SK-N-MC (cell line): Measurements from ENCODE around the gene KPNA1.

Experiments
- DNase-seq: peaks from one replicate; pipeline ENCODE4 v3.0.0-alpha.2; 2011; ENCODE audit warnings: low read depth, low spot score
- H3K27ac ChIP-seq: fragments of 200-600 bp; sonication (generic); 2 replicates; pipeline ENCODE4 v1.5.1; 2016; ENCODE audit warnings: mixed run types
- H3K36me3 ChIP-seq: fragments of 200-600 bp; sonication (generic); 2 replicates; pipeline ENCODE4 v1.6.1; 2017; ENCODE audit warnings: antibody characterized with exemption, low read length, mixed read lengths; ENCODE audit not compliant: insufficient read depth
- H3K4me3 ChIP-seq: fragments of 200-600 bp; sonication (generic); 2 replicates; pipeline ENCODE4 v1.5.1; 2016
- H3K9ac ChIP-seq: fragments of 200-600 bp; sonication (generic); 2 replicates; pipeline ENCODE4 v1.8.0; 2017; ENCODE audit warnings: mixed run types, mixed read lengths; ENCODE audit not compliant: insufficient read length
- H3K9me3 ChIP-seq: fragments of 200-600 bp; sonication (generic); 2 replicates; pipeline ENCODE4 v1.6.1; 2017; ENCODE audit warnings: low read depth, mild to moderate bottlenecking, antibody characterized with exemption, low read length, moderate library complexity, mixed read lengths
- EZH2 ChIP-seq: fragments of 200-600 bp; sonication (generic); IDR thresholded peaks from one replicate; pipeline ENCODE4 v1.6.1; 2017; ENCODE audit warnings: antibody characterized with exemption
- FOXP2 ChIP-seq: optimal IDR thresholded peaks from 2 replicates; pipeline ENCODE3; 2011; ENCODE audit warnings: mild to moderate bottlenecking, moderate library complexity; ENCODE audit not compliant: insufficient read depth; ENCODE audit errors: extremely low read length, control extremely low read depth
- POLR2AphosphoS5 ChIP-seq: IDR thresholded peaks from 2 replicates; pipeline ENCODE4 v1.6.1; 2012; ENCODE audit warnings: mild to moderate bottlenecking, low read depth, low read length, borderline replicate concordance

The KPNA1 gene

DNA sequence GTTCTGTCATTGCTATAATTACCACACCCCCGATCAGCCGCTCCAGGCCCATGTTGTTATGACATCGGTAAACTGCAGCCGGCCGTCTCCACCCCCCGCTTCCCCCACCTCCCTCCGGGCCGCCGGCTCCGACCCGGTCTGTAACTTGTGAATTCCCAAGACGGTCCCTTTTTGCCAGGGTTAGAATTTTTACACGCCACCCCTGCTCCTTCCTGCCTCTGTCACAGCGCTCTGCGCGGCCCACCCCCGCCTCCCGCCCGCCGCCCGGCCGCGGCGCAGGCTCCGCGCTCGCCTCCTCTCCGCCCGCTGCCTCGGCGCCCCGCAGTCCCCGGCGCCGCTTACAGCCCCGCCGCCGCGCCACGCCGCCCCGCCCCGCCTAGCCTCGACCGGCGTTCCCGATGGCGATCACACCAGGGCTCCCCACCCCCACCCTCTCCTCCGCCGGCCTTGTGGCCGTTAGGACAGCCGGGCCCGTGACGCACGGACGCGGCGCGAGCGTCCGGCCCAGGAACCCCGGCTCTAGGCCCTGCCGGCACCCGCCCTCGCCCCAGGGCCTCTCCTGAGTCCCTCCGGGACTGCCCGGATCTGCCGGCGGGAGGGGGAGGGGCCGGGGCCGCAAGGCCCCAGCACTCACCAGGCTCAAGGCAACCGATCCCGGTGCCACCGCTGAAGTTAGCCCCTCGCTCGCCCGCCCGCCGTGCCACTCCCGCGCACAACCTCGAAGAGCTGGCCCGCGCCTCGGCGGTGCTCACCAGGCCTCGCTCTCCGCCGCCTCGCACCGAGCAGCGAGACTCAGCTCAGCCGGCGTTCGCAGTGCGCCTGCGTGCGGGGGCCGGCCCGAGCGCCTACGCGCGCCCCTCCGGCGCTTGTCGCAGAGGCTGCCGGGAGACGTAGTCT, at the start of gene KPNA1:
Gene KPNA1, minus strand, starts transcription at position 817 of the 897 bp plus-strand sequence. CDS start 18,374 bp downstream, outside the sequence.
- Histone ChIP-seq H3K9me3 (0 out of 2 replicates have a peak, but pooled peaks cover 5% of the 10 kb centered on the region), H3K4me3 (peak within 1 kb of the TSS; percentile 89), H3K9ac (peak within 1 kb of the TSS; percentile 90), H3K27ac (peak within 1 kb of the TSS; percentile 81), H3K36me3 (peaks cover 24% of the 10 kb centered on the region)
- DNase-seq = no peak
- TF ChIP-seq EZH2 = no peak
- TF ChIP-seq POLR2AphosphoS5 = peak; percentile 96

DNA sequence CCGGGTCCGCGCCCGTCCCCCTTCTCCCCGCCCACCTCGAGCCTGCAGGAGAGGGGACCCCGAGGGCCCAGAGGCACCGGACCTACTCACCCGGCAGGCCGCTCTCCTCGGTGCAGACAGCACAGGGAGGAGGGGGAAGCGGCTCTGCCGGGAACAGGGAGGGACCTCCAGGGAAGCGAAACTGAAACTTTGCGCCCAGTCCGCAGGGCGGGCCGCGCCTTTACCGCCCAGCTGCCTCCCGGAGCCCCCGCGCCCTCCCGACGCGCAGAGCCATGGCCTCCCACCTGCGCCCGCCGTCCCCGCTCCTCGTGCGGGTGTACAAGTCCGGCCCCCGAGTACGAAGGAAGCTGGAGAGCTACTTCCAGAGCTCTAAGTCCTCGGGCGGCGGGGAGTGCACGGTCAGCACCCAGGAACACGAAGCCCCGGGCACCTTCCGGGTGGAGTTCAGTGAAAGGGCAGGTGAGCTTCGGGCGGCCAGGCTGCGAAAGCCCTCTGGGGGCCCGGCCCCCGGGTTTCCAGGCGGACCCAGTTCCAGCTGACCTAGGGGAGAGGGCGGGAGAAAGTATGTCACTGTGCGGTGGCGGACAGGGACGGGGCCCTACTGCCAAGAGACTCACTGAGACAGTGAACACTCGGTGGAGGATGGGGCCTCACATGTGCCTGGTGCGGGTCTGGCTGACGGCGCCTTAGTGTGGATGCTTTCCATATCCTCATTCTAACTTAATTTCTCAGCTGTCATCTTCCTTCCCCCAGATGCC, 49.6 kb upstream of the KPNA1 start, which contains the start of the genes DTX3L and PARP9:
Gene DTX3L, plus strand, starts transcription at position 184 of the 758 bp plus-strand sequence. Its CDS starts 89 bp downstream, at position 273.
Gene PARP9, minus strand, starts transcription at position 146 of the 758 bp plus-strand sequence. CDS start 4,680 bp downstream, outside the sequence.
- DNase-seq = no peak
- no peaks in the 10 kb centered on the region for H3K36me3 ChIP-seq
- TF ChIP-seq EZH2 (no peak), POLR2AphosphoS5 (no peak), FOXP2 (no peak)
- no peaks in the 10 kb centered on the region for H3K9me3 ChIP-seq
- no peak within 1 kb of the TSS for H3K27ac ChIP-seq
- peak within 1 kb of the TSS; percentile 73 for H3K4me3 ChIP-seq
- H3K9ac ChIP-seq = peak within 1 kb of the TSS; percentile 59

DNA sequence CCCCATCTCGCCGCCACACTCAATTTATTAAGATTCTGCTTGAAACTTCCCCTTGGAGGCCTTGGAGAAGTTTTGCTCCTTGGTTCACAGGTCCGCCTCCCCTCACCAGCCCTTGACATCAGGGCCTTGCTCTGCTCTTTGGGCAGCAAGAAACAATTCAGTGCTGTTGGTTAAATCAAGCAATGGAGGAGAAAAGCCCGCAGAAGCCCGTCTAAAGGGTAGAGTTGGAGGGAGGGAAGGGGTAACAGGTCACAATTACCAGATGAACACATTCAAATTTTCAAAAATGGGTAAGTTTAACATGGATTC, 48.9 kb upstream of the KPNA1 start:
- DNase-seq = no peak
- H3K9me3 ChIP-seq = no peaks in the 10 kb centered on the region
- peak overlapping the region; percentile 59 for H3K9ac ChIP-seq
- no peaks in the 10 kb centered on the region for H3K36me3 ChIP-seq
- H3K4me3 ChIP-seq = peak overlapping the region; percentile 73
- no peak overlapping the region for H3K27ac ChIP-seq
- TF ChIP-seq FOXP2 = no peak
- TF ChIP-seq POLR2AphosphoS5 = no peak
- TF ChIP-seq EZH2 = no peak

DNA sequence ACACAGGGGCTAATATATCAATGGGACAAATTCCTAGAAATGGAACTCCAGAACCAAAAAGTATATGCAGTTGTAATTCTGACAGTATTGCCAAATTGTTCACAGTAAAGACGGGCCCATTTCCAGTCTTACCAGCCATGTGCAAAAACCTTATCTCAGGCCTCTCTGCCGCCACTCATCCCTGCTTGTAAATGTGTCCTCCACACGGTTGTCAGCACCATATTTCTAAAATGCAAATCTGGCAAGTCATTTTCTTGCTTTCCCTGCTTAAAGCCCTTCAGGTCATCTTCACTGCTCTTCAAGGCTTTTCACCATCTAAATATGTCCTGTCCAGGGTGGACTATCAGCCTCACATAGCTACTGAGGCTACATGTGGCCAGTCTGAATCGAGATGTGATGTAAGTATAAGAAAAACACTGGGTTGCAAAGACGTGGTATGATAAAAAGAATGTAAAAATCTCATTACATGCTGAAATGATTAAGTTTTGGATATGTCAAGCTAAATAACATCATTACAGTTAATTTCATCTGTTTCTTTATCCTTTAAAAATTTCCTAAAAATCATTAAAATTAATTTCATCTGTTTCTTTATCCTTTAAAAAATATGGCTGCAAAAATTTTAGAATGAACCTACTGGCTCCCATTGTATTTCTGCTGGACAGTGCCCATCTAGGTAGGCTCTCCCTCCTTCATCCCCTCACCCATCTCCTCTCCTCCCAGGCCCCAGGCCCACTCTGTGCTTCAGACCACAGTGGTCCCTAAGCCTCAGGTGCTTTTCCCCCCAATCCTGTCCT, 48.4 kb upstream of the KPNA1 start:
- TF ChIP-seq FOXP2 (no peak), EZH2 (no peak), POLR2AphosphoS5 (no peak)
- H3K9ac ChIP-seq = no peak overlapping the region
- no peak overlapping the region for H3K27ac ChIP-seq

DNA sequence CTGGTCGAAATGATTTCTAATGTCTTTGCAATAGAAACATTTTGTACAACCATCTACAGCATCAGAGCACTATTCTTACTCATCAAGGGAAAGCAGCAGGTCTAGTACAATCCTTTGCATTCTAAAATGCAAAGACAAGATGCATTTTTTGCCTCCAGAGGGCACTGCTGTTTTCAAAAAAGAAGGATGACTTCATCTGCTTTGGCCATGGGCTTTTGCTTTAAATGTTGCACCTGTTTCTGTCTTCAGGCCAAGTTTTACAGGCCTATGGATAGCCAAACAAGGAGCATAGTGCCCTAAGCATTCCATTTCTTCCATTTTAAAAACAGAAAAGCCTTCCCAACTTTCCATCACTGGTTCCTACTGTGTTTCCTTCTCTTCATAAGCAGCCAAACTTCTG, 45.9 kb upstream of the KPNA1 start:
- Histone ChIP-seq H3K4me3 (no peak overlapping the region), H3K27ac (no peak overlapping the region), H3K9me3 (no peaks in the 10 kb centered on the region), H3K36me3 (no peaks in the 10 kb centered on the region), H3K9ac (no peak overlapping the region)
- TF ChIP-seq FOXP2 = no peak
- TF ChIP-seq EZH2 = no peak
- no peak for TF ChIP-seq POLR2AphosphoS5
- DNase-seq = peak; percentile 39

More for the DNA sequence above, 48.4 kb upstream of the KPNA1 start:
- Histone ChIP-seq H3K4me3 (peak overlapping the region; percentile 73), H3K9me3 (no peaks in the 10 kb centered on the region), H3K36me3 (no peaks in the 10 kb centered on the region)
- no peak for DNase-seq

DNA sequence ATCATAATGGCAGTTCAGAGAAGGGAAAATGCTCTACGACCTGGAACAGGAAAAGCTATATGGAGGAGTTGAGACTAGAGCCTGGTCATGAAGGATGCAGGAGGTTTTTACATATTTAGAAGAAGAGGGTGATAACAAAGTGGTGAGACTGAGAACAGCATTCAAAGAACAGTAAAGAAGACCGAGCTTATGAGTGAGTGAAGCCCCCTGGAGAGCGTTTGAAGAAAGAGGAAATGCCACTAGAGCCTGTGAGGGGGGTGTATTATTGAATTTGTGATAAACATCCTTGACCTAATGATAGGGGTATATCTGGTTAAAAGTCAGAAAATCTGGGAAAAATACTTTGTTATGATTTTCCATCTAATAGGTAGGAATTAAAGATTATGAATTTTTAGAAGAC, 45.2 kb upstream of the KPNA1 start:
- H3K27ac ChIP-seq = 0 out of 2 replicates have a peak overlapping the region, but pooled peaks have one; percentile 12
- H3K36me3 ChIP-seq = no peaks in the 10 kb centered on the region
- no peak overlapping the region for H3K4me3 ChIP-seq
- TF ChIP-seq POLR2AphosphoS5 (no peak), FOXP2 (no peak), EZH2 (no peak)
- H3K9me3 ChIP-seq = no peaks in the 10 kb centered on the region
- H3K9ac ChIP-seq = no peak overlapping the region
- no peak for DNase-seq

DNA sequence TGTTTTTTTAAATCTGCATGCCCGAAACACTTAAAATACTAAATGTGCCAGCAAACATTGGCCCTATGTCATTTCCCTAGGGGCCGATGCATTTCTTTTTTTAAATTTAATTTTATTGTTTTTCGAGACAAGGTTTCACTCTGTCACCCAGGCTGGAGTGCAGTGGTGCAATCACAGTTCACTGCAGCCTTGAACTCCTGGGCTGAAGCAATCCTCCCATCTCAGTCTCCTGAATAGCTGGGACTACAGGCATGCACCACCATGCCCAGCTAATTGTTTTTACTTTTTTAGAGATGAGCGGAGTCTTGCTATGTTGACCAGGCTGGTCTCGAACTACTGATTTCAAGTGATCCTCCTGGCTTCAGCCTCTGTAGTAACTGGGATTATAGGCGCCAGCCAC, 43.9 kb upstream of the KPNA1 start:
- TF ChIP-seq EZH2 (no peak), FOXP2 (no peak), POLR2AphosphoS5 (no peak)
- H3K9ac ChIP-seq = no peak overlapping the region
- H3K4me3 ChIP-seq = no peak overlapping the region
- DNase-seq = no peak
- H3K9me3 ChIP-seq = no peaks in the 10 kb centered on the region
- H3K36me3 ChIP-seq = no peaks in the 10 kb centered on the region
- H3K27ac ChIP-seq = no peak overlapping the region
